Activated B cell treated with CpG ODN at 0.5 μM for 24 hours (primary cell): ENCODE results near the gene FGFRL1. TPM values are rescaled to one million over a fixed set of nuclear protein-coding genes. Genes with fewer than 3 reads are reported as not detected.

ENCODE experiments used
- ATAC-seq: fragments of 200-7000 bp; cut with Tn5 transposase; one replicate; pipeline ENCODE4 v1.10.0; 2021; ENCODE audit warnings: low read depth, mild to moderate bottlenecking, moderate library complexity
- CTCF ChIA-PET: fragments of 350-600 bp; sonication (Branson Sonifier 250); formaldehyde crosslinking; loops from one replicate; lab custom pipeline; 2021; ENCODE audit warnings: antibody characterized with exemption; lab: Charles Lee
- POLR2A ChIA-PET: fragments of 350-600 bp; sonication (Branson Sonifier 250); formaldehyde crosslinking; loops from one replicate; lab custom pipeline; 2021; ENCODE audit warnings: antibody characterized with exemption; lab: Charles Lee
- DNase-seq: peaks from one replicate; pipeline ENCODE4 v3.0.0; 2022
- H3K27ac Mint-ChIP-seq: one replicate; pipeline ENCODE4 v1.8.0; 2020; ENCODE audit warnings: mixed read lengths
- H3K27me3 Mint-ChIP-seq: one replicate; pipeline ENCODE4 v1.8.0; 2021; ENCODE audit warnings: mixed read lengths
- H3K36me3 Mint-ChIP-seq: one replicate; pipeline ENCODE4 v1.8.0; 2021; ENCODE audit warnings: low read depth, mixed read lengths
- H3K4me1 Mint-ChIP-seq: one replicate; pipeline ENCODE4 v1.8.0; 2021; ENCODE audit warnings: mixed read lengths
- H3K4me3 Mint-ChIP-seq: one replicate; pipeline ENCODE4 v1.8.0; 2020; ENCODE audit warnings: mild to moderate bottlenecking, mixed read lengths
- H3K9me3 Mint-ChIP-seq: one replicate; pipeline ENCODE4 v1.8.0; 2020; ENCODE audit warnings: mixed read lengths
- intact Hi-C: fragments of 100-400 bp; cut with micrococcal nuclease; formaldehyde crosslinking; loops from one replicate; pipeline ENCODE4 v1.15.1; 2024
- total RNA-seq: library from RNA; stranded (reverse); gene quantifications from 2 replicates; pipeline ENCODE4 v1.2.3, GENCODE V29; 2022
- TF ChIP-seq, protein P1 (sequence below): fragments of 200-600 bp; IDR thresholded peaks from one replicate; pipeline ENCODE4 v1.8.0; 2022; ENCODE audit warnings: antibody characterized with exemption, mild to moderate bottlenecking

Gene FGFRL1
- total RNA-seq, 1 donor from 2014 or later: 5.6 TPM

DNA sequence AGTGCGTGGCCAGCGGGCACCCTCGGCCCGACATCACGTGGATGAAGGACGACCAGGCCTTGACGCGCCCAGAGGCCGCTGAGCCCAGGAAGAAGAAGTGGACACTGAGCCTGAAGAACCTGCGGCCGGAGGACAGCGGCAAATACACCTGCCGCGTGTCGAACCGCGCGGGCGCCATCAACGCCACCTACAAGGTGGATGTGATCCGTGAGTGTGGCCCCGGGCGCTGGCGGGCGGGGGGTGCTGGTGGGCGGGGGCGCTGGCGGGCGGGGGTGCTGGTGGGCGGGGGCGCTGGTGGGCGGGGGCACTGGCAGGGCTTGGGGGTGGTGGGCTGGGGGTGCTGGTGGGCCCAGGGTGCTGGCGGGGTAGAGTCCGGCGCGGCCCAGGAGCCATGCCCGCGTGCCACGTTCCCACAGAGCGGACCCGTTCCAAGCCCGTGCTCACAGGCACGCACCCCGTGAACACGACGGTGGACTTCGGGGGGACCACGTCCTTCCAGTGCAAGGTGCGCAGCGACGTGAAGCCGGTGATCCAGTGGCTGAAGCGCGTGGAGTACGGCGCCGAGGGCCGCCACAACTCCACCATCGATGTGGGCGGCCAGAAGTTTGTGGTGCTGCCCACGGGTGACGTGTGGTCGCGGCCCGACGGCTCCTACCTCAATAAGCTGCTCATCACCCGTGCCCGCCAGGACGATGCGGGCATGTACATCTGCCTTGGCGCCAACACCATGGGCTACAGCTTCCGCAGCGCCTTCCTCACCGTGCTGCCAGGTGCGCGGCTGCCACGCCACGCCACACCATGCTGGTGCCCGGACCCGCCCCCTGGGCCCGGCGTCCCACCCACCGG is 12.7 kb downstream of the FGFRL1 start:
- Mint-ChIP-seq H3K4me3 (no peak overlapping the region), H3K27ac (no peak overlapping the region), H3K9me3 (no peaks in the 10 kb centered on the region), H3K27me3 (no peaks in the 10 kb centered on the region), H3K36me3 (peaks cover 7% of the 10 kb centered on the region), H3K4me1 (peaks cover 35% of the 10 kb centered on the region)
- ChIA-PET POLR2A (no interaction called here), CTCF (no interaction called here)
- intact Hi-C loops: no loop called here
- TF ChIP-seq, protein P1, sequence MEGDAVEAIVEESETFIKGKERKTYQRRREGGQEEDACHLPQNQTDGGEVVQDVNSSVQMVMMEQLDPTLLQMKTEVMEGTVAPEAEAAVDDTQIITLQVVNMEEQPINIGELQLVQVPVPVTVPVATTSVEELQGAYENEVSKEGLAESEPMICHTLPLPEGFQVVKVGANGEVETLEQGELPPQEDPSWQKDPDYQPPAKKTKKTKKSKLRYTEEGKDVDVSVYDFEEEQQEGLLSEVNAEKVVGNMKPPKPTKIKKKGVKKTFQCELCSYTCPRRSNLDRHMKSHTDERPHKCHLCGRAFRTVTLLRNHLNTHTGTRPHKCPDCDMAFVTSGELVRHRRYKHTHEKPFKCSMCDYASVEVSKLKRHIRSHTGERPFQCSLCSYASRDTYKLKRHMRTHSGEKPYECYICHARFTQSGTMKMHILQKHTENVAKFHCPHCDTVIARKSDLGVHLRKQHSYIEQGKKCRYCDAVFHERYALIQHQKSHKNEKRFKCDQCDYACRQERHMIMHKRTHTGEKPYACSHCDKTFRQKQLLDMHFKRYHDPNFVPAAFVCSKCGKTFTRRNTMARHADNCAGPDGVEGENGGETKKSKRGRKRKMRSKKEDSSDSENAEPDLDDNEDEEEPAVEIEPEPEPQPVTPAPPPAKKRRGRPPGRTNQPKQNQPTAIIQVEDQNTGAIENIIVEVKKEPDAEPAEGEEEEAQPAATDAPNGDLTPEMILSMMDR: no peak
- ATAC-seq: no peak
- no peak for DNase-seq

DNA sequence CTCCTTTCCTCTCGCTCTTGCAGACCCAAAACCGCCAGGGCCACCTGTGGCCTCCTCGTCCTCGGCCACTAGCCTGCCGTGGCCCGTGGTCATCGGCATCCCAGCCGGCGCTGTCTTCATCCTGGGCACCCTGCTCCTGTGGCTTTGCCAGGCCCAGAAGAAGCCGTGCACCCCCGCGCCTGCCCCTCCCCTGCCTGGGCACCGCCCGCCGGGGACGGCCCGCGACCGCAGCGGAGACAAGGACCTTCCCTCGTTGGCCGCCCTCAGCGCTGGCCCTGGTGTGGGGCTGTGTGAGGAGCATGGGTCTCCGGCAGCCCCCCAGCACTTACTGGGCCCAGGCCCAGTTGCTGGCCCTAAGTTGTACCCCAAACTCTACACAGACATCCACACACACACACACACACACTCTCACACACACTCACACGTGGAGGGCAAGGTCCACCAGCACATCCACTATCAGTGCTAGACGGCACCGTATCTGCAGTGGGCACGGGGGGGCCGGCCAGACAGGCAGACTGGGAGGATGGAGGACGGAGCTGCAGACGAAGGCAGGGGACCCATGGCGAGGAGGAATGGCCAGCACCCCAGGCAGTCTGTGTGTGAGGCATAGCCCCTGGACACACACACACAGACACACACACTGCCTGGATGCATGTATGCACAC is 13.6 kb downstream of the FGFRL1 start:
- intact Hi-C loops: no loop called here
- peaks cover 7% of the 10 kb centered on the region for H3K36me3 Mint-ChIP-seq
- no peaks in the 10 kb centered on the region for H3K27me3 Mint-ChIP-seq
- peaks cover 33% of the 10 kb centered on the region for H3K4me1 Mint-ChIP-seq
- DNase-seq (no peak), ATAC-seq (no peak)
- no peak overlapping the region for H3K27ac Mint-ChIP-seq
- H3K4me3 Mint-ChIP-seq: no peak overlapping the region
- ChIA-PET CTCF (no interaction called here), POLR2A (no interaction called here)
- TF ChIP-seq, protein P1: no peak
- no peaks in the 10 kb centered on the region for H3K9me3 Mint-ChIP-seq

DNA sequence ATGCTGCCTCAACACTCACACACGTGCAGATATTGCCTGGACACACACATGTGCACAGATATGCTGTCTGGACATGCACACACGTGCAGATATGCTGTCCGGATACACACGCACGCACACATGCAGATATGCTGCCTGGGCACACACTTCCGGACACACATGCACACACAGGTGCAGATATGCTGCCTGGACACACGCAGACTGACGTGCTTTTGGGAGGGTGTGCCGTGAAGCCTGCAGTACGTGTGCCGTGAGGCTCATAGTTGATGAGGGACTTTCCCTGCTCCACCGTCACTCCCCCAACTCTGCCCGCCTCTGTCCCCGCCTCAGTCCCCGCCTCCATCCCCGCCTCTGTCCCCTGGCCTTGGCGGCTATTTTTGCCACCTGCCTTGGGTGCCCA is 14.7 kb downstream of the FGFRL1 start:
- Mint-ChIP-seq H3K27ac (peak overlapping the region; percentile 24), H3K36me3 (peaks cover 7% of the 10 kb centered on the region), H3K9me3 (no peaks in the 10 kb centered on the region), H3K4me3 (peak overlapping the region; percentile 24), H3K27me3 (no peaks in the 10 kb centered on the region), H3K4me1 (peaks cover 31% of the 10 kb centered on the region)
- TF ChIP-seq, protein P1: no peak
- ChIA-PET CTCF (no interaction called here), POLR2A (no interaction called here)
- intact Hi-C loops: loop anchor here (2.0 kb wide), 1 partner anchor 15 kb away; the partner anchor contains the start of gene FGFRL1
- peak; percentile 69 for DNase-seq
- ATAC-seq: peak; percentile 84

DNA sequence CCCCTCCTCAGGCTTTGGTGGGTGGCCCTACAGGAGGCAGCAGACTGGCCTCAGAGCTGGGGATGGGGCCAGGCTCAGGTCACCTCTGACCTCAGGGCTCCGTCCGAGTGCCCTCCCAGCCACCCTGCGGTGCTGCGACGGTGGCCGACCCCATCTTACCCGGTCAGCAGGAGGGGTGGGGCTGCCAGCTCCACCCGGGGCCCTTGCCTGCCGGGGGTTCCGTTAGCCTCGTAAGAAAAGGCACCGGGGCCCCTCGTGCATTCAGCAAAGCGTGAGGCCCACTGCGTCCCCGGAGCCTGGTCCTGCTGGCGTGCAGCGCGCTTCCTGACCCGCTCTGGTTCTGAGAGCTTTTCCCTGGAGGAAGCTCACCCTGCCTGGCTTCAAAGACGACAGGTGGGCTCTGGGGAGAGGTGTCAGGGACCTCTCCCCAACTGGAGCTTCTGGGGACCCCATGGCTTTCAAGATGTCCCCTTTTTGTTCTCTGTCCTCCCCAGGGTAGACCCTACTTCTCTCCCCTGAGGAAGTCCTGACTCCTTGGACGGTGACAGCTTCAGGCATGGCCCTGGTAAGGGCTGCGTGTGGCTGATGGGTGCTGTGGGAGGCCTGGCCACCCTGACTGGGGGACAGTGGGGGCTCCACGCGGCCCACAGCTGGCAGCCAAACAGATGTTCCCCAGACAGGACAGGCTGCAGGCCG is 15.9 kb downstream of the FGFRL1 start:
- H3K36me3 Mint-ChIP-seq: peaks cover 7% of the 10 kb centered on the region
- peaks cover 19% of the 10 kb centered on the region for H3K4me1 Mint-ChIP-seq
- H3K27ac Mint-ChIP-seq: no peak overlapping the region
- no peaks in the 10 kb centered on the region for H3K27me3 Mint-ChIP-seq
- no peaks in the 10 kb centered on the region for H3K9me3 Mint-ChIP-seq
- DNase-seq (no peak), ATAC-seq (no peak)
- ChIA-PET POLR2A (no interaction called here), CTCF (no interaction called here)
- TF ChIP-seq, protein P1: no peak
- intact Hi-C loops: loop anchor here (2.0 kb wide), 1 partner anchor 17 kb away; the partner anchor contains the start of gene FGFRL1
- H3K4me3 Mint-ChIP-seq: no peak overlapping the region

DNA sequence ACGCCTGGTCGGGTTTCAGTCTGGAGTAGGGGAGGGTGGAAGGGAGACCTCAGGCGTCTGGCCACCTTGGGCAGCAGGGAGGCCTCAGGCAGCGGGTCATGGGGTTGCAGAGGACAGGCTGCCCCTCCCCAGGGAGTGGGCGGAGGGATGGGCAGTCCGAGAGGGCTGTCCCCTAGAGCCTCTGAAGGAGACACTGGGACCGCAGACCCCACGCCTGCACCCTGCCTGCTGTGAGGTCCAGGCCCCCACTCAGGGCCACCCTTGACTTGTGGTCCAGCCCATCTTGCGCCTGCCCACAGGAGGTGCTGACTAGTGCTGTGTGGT is 16.5 kb downstream of the FGFRL1 start:
- DNase-seq (no peak), ATAC-seq (no peak)
- Mint-ChIP-seq H3K27ac (no peak overlapping the region), H3K36me3 (peaks cover 7% of the 10 kb centered on the region), H3K27me3 (no peaks in the 10 kb centered on the region), H3K4me1 (peaks cover 18% of the 10 kb centered on the region), H3K9me3 (no peaks in the 10 kb centered on the region), H3K4me3 (no peak overlapping the region)
- TF ChIP-seq, protein P1: no peak
- intact Hi-C loops: loop anchor here (2.0 kb wide), 1 partner anchor 17 kb away; the partner anchor contains the start of gene FGFRL1
- ChIA-PET POLR2A (no interaction called here), CTCF (no interaction called here)
